ENCODE results near the gene DNASE1L3.
"Not testable (repeated sequence)": the region's sequence is repeated elsewhere in the genome, so short reads cannot be mapped to it uniquely, and the experiment has no call there.

DNASE1L3 gene

GRCh38 chr3:58241306-58242044 lies 30.7 kb upstream of the DNASE1L3 start:
- Mint-ChIP-seq H3K27me3 (ENCODE audit: low read depth) (peaks cover 3% of the 10 kb centered on the region), H3K4me3 (no peak overlapping the region), H3K9me3 (no peaks in the 10 kb centered on the region), H3K27ac (no peak overlapping the region), H3K36me3 (ENCODE audit: low read depth) (no peaks in the 10 kb centered on the region), H3K4me1 (ENCODE audit: low read depth) (peaks cover 10% of the 10 kb centered on the region)

- Mint-ChIP-seq H3K36me3 (ENCODE audit: low read depth) (no peaks in the 10 kb centered on the region), H3K27ac (no peak overlapping the region), H3K27me3 (ENCODE audit: low read depth) (peaks cover 12% of the 10 kb centered on the region), H3K4me1 (ENCODE audit: low read depth) (peaks cover 10% of the 10 kb centered on the region), H3K4me3 (peak overlapping the region; percentile 93), H3K9me3 (no peaks in the 10 kb centered on the region)
These were observed 28.1 kb upstream of the DNASE1L3 start for GRCh38 chr3:58238830-58239229.

GRCh38 chr3:58237941-58238681 lies 27.3 kb upstream of the DNASE1L3 start:
- H3K27me3 Mint-ChIP-seq (ENCODE audit: low read depth) = peaks cover 19% of the 10 kb centered on the region
- no peaks in the 10 kb centered on the region for H3K9me3 Mint-ChIP-seq
- peaks cover 10% of the 10 kb centered on the region for H3K4me1 Mint-ChIP-seq (ENCODE audit: low read depth)
- H3K36me3 Mint-ChIP-seq (ENCODE audit: low read depth) = no peaks in the 10 kb centered on the region
- H3K4me3 Mint-ChIP-seq = peak overlapping the region; percentile 93
- peak overlapping the region; percentile 60 for H3K27ac Mint-ChIP-seq

DNA sequence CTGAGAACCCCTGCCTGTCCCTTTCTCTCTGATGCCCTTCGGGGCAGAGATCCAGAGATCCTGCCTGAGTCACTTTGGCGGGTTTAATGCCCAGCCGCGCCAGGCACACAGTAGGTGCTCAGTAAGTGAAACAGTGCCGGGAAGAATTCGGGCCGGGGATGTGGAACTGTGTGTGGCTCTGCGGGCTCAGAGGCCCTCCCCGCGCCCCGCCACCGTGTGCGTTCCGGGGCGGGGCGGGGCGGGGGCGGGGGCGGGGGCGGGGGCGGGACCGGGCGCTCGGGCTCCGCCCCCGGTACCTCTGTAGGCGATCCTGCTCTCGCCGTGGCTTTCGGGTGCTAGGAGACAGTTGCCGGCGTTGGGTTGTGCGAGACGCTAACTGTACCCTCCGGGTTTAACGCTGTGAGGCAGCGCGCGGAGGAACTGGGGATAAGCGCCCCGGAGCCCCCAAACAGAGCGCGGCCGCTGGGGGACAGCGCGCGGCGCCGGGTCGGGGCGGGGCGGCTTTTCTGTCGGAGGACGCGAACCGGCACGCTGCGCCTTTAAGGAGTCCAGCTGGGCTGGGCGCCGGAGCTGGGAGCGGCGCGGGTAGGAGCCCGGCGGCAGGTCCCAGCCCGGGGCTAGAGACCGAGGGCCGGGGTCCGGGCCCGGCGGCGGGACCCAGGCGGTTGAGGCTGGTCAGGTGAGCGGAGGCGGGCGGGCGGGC lies 26.6 kb upstream of the DNASE1L3 start, which contains the start of gene ABHD6:
ABHD6 (plus strand) TSS at position 555 of the 703 bp plus-strand sequence. CDS start 18,795 bp downstream, outside the sequence.
- Mint-ChIP-seq H3K36me3 (ENCODE audit: low read depth) (no peaks in the 10 kb centered on the region), H3K4me1 (ENCODE audit: low read depth) (peaks cover 10% of the 10 kb centered on the region), H3K9me3 (no peaks in the 10 kb centered on the region), H3K27me3 (ENCODE audit: low read depth) (peaks cover 26% of the 10 kb centered on the region), H3K27ac (peak within 1 kb of the TSS; percentile 75), H3K4me3 (peak within 1 kb of the TSS; percentile 93)

DNA sequence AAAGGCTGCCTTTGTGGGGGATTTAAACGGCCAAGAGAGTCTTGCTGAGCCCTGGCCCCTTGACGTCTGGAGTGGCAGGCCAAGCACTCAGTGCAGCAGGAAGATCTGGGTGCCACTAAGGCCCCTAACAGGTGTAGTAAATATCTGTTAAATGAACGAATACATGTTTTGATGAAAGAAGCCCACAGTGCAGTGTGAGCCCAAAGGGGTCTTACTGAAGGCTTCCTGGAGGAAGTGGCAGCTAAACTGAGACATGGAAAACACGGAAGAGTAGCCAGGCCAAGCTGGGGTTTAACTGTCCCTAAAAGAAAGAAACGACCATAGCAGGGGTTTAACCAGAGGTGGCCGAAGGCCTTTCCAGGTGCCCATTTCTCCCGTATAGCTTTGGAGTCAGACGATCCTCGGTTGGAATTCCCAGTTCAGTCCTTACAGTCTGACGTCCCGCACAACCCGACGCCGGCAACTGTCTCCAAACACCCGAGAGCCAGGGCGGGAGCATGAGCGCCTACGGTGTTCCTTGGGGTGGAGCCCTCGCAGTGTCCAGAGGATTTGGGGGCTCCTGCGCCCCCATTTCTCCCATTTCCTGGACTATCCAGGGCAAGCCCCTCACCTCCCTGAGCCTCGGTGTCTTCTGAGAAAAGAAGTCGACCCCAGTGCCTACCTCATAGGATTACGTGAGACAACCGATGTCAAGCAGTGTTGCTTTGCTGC lies 25.9 kb upstream of the DNASE1L3 start:
- Mint-ChIP-seq H3K9me3 (no peaks in the 10 kb centered on the region), H3K27ac (peak overlapping the region; percentile 75), H3K4me3 (peak overlapping the region; percentile 82), H3K4me1 (ENCODE audit: low read depth) (peaks cover 11% of the 10 kb centered on the region), H3K36me3 (ENCODE audit: low read depth) (no peaks in the 10 kb centered on the region), H3K27me3 (ENCODE audit: low read depth) (peaks cover 33% of the 10 kb centered on the region)

DNA sequence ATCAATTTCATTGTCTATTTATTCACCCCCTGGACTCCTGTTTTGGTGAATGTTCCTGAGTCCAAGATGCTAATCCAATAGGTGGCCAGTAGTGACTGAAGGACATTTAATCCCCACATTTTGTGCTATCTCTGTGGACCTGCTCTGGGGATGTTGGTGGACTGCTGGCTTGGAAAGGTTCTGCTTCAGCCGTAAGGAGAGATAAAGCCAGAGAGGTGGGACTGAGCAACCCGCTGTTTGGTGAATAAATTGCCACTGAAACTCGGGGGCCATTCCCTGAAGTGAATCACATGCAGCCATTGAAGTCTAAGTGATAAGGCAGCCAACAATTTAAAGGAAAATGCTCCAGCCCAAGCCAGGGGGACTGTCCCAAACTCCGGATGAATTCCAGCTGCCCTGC lies 25.2 kb upstream of the DNASE1L3 start:
- Mint-ChIP-seq H3K27ac (no peak overlapping the region), H3K4me1 (ENCODE audit: low read depth) (peaks cover 11% of the 10 kb centered on the region)

DNA sequence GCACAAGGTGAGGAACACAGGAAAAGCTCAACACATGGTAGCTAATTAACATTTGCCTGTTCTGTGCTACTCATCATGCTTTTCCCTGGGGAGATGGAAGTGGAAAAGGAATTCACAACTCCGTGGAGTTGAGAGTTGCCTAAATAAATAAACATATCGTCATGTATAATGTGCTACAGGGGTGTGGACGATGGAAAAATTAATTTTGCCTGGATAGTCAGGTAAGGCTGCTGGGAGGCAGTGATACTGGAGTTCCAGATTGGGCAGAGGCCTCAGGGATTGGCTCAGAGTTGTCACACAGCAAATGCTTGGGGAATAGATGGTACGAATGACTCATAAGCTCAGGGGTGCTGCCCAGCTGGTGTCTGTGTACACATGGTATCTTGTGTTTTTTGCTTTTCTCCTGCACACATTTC lies 23.8 kb upstream of the DNASE1L3 start:
- H3K4me3 Mint-ChIP-seq = no peak overlapping the region
- H3K27ac Mint-ChIP-seq = no peak overlapping the region
- H3K27me3 Mint-ChIP-seq (ENCODE audit: low read depth) = peaks cover 52% of the 10 kb centered on the region
- H3K4me1 Mint-ChIP-seq (ENCODE audit: low read depth) = peaks cover 10% of the 10 kb centered on the region
- no peaks in the 10 kb centered on the region for H3K9me3 Mint-ChIP-seq
- no peaks in the 10 kb centered on the region for H3K36me3 Mint-ChIP-seq (ENCODE audit: low read depth)

More for the DNA sequence above, 25.2 kb upstream of the DNASE1L3 start:
- Mint-ChIP-seq H3K36me3 (ENCODE audit: low read depth) (no peaks in the 10 kb centered on the region), H3K4me3 (peak overlapping the region; percentile 82), H3K9me3 (no peaks in the 10 kb centered on the region), H3K27me3 (ENCODE audit: low read depth) (peaks cover 40% of the 10 kb centered on the region)

DNA sequence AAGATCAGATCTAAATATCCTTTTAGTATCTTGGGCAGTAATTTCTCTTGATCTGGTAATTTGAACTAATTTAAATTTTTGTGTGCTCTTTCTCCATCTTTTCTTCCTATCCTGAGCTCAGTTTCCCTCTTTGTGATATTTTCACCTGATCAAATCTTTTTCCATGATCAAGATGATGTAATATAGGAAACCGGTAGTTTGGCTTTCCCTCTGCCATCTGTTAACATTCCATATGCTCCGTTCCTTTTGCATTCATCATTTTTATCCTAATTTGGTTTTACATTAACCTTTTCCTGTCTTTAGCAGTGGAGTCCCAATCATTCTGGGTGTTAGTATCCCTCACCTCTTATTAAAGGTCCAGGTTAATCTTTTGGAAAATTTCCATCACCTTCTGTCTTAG lies 20.9 kb upstream of the DNASE1L3 start:
- H3K27me3 Mint-ChIP-seq (ENCODE audit: low read depth) = peaks cover 59% of the 10 kb centered on the region
- H3K4me1 Mint-ChIP-seq (ENCODE audit: low read depth) = peaks cover 2% of the 10 kb centered on the region
- H3K36me3 Mint-ChIP-seq (ENCODE audit: low read depth) = no peaks in the 10 kb centered on the region
- H3K9me3 Mint-ChIP-seq = no peaks in the 10 kb centered on the region
- no peak overlapping the region for H3K4me3 Mint-ChIP-seq
- H3K27ac Mint-ChIP-seq = no peak overlapping the region

DNA sequence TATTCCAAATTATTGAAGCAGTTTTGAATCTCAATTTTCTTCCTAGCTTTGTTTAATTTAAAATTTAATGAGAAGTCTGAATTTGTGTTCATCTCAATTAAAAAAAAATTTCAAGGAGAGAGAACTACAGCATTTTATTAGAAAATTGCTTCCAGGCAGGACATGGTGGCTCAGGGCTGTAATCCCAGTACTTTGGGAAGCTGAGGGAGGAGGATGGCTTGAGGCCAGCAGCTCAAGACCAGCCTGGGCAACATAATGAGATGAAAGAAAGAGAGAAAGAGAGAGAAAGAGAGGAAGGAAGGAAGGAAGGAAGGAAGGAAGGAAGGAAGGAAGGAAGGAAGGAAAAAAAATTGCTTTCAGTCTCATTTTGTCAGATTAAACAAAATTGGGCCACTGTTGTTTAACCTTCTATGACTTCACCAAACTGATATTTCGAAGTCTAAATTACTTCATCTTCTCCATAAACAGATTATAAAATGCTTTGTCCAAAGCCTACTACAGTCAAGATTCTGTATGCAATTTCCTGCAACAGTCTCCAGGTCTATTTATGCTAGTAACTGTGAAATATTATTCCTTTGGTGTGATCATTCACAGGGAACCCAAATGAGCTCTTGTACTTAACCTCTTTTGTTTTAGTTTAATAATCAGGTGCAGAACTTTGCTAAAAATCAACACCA lies 20.2 kb upstream of the DNASE1L3 start:
- Mint-ChIP-seq H3K4me1 (ENCODE audit: low read depth) (peaks cover 2% of the 10 kb centered on the region), H3K36me3 (ENCODE audit: low read depth) (no peaks in the 10 kb centered on the region), H3K27me3 (ENCODE audit: low read depth) (peaks cover 59% of the 10 kb centered on the region), H3K27ac (no peak overlapping the region), H3K9me3 (no peaks in the 10 kb centered on the region), H3K4me3 (no peak overlapping the region)

- not testable (repeated sequence) for H3K36me3 Mint-ChIP-seq (ENCODE audit: low read depth); H3K27ac Mint-ChIP-seq; H3K4me3 Mint-ChIP-seq; H3K4me1 Mint-ChIP-seq (ENCODE audit: low read depth); H3K9me3 Mint-ChIP-seq
- peaks cover 45% of the 10 kb centered on the region for H3K27me3 Mint-ChIP-seq (ENCODE audit: low read depth)
These were observed 17.2 kb upstream of the DNASE1L3 start for GRCh38 chr3:58227933-58228332.

DNA sequence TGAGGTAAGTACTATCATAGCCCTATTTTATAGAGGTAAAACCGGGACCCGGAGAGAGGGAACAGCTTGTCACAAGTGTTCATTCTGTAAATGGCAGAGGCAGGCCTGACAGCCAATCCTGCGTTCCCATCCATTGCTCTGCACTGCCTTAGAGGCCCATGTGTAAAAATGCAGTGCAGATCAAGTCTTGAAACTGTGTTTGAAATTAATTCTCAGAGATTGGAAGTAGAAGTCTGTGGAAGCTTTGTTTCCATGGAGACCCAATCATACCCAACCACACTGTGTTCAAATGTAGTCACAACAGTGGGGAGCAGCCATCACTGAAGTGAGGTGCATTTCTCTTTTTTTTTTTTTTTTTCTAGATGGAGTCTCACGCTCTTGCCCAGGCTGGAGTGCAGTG lies 13.1 kb upstream of the DNASE1L3 start:
- Mint-ChIP-seq H3K36me3 (ENCODE audit: low read depth) (no peaks in the 10 kb centered on the region), H3K9me3 (no peaks in the 10 kb centered on the region), H3K4me1 (ENCODE audit: low read depth) (peaks cover 2% of the 10 kb centered on the region), H3K27me3 (ENCODE audit: low read depth) (peaks cover 9% of the 10 kb centered on the region), H3K4me3 (no peak overlapping the region), H3K27ac (no peak overlapping the region)

DNA sequence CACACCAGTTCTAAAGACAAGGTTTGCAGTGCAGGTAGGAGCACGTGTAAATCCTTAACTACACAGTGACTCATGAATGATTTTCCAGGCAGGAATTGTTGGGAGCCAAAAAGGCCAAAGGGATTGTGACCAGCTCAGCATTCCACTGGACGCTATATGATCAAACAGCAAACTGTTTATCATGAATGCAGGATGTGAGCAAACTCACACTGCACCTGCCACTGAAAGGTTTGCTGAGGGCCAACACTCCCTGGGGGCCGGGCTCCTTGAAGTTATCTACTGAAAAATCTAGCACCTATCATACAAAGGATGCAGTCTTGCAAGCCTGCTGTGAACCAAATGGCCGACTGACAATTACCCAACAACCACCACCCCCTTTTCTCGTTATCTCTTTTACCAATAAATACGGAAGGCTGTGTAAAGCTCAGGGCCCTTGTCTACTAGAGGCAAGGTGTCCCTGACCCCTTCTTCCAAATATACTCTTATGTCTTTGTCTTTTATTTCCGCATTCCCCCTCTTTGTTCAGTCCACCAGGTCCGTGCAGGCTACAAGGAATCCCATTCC lies 11.5 kb upstream of the DNASE1L3 start:
- peaks cover 8% of the 10 kb centered on the region for H3K27me3 Mint-ChIP-seq (ENCODE audit: low read depth)
- no peaks in the 10 kb centered on the region for H3K36me3 Mint-ChIP-seq (ENCODE audit: low read depth)
- H3K4me1 Mint-ChIP-seq (ENCODE audit: low read depth) = peaks cover 6% of the 10 kb centered on the region
- H3K4me3 Mint-ChIP-seq = no peak overlapping the region
- H3K9me3 Mint-ChIP-seq = no peaks in the 10 kb centered on the region
- H3K27ac Mint-ChIP-seq = no peak overlapping the region

GRCh38 chr3:58218904-58219303 lies 8.1 kb upstream of the DNASE1L3 start:
- Mint-ChIP-seq H3K36me3 (ENCODE audit: low read depth) (no peaks in the 10 kb centered on the region), H3K4me3 (no peak overlapping the region), H3K27ac (no peak overlapping the region), H3K4me1 (ENCODE audit: low read depth) (peaks cover 14% of the 10 kb centered on the region), H3K9me3 (no peaks in the 10 kb centered on the region), H3K27me3 (ENCODE audit: low read depth) (peaks cover 2% of the 10 kb centered on the region)
